GM21737 (cell line): ENCODE measurements around the gene NRGN.
A peak's percentile ranks its signal among the peaks of the same experiment; 100 is the strongest.

Experiments used
- ATAC-seq: cut with Tn5 transposase; IDR thresholded peaks from one replicate; pipeline ENCODE4 v1.9.1; 2021; ENCODE audit warnings: mild to moderate bottlenecking, moderate library complexity; ENCODE audit not compliant: unreplicated experiment

Gene NRGN

GRCh38 chr11:124779568-124779967 lies 39.8 kb downstream of the NRGN start:
- ATAC-seq: no peak

- no peak for ATAC-seq
Measured at GRCh38 chr11:124783002-124783401, 43.3 kb downstream of the NRGN start.

GRCh38 chr11:124784051-124784450 lies 44.3 kb downstream of the NRGN start:
- no peak for ATAC-seq

GRCh38 chr11:124788521-124788920 lies 48.8 kb downstream of the NRGN start:
- no peak for ATAC-seq

- peak; percentile 72 for ATAC-seq
Measured at GRCh38 chr11:124791626-124792341, 52.0 kb downstream of the NRGN start.

GRCh38 chr11:124793466-124794278 lies 53.9 kb downstream of the NRGN start:
- no peak for ATAC-seq

- no peak for ATAC-seq
Measured at GRCh38 chr11:124796312-124796711, 56.6 kb downstream of the NRGN start.
